Endodermal cell (in vitro differentiated cells): ENCODE data around the gene MAGEA3. TPM values are rescaled to one million over a fixed set of nuclear protein-coding genes. Genes with fewer than 3 reads are reported as not detected.
A peak's percentile ranks its signal among the peaks of the same experiment; 100 is the strongest.
"Not testable (repeated sequence)": the region's sequence is repeated elsewhere in the genome, so short reads cannot be mapped to it uniquely, and the experiment has no call there.

Experiments used
- DNase-seq: peaks from one replicate; pipeline ENCODE4 v3.0.0-alpha.2; 2017
- H3K27ac ChIP-seq: 2 replicates; pipeline ENCODE4 v1.5.1; 2013; ENCODE audit warnings: mild to moderate bottlenecking, low read depth, low read length, moderate library complexity
- H3K27me3 ChIP-seq: 2 replicates; pipeline ENCODE4 v1.6.1; 2013; ENCODE audit warnings: mild to moderate bottlenecking, low read length, moderate library complexity; ENCODE audit not compliant: insufficient read depth, control insufficient read depth, poor library complexity, severe bottlenecking
- H3K36me3 ChIP-seq: 2 replicates; pipeline ENCODE4 v1.7.0; 2013; ENCODE audit warnings: mild to moderate bottlenecking, low read length, moderate library complexity; ENCODE audit not compliant: control insufficient read depth, insufficient read depth
- H3K4me1 ChIP-seq: one replicate; pipeline ENCODE4 v1.7.0; 2013; ENCODE audit warnings: low read length; ENCODE audit not compliant: control insufficient read depth, insufficient read depth
- H3K4me3 ChIP-seq: 2 replicates; pipeline ENCODE4 v1.5.1; 2013; ENCODE audit warnings: mild to moderate bottlenecking, low read length, moderate library complexity
- H3K9ac ChIP-seq: 2 replicates; pipeline ENCODE4 v1.6.1; 2013; ENCODE audit warnings: mild to moderate bottlenecking, low read length, moderate library complexity; ENCODE audit not compliant: poor library complexity, severe bottlenecking; ENCODE audit errors: extremely low read depth
- H3K9me3 ChIP-seq: 2 replicates; pipeline ENCODE4 v1.6.1; 2013; ENCODE audit warnings: mild to moderate bottlenecking, low read length, moderate library complexity; ENCODE audit not compliant: control insufficient read depth
- H3K27ac Mint-ChIP-seq: 2 replicates; pipeline ENCODE4 v1.8.0; 2020; ENCODE audit warnings: mixed read lengths
- H3K27me3 Mint-ChIP-seq: 2 replicates; pipeline ENCODE4 v1.8.0; 2021; ENCODE audit warnings: mild to moderate bottlenecking, mixed read lengths; ENCODE audit not compliant: insufficient read depth
- H3K36me3 Mint-ChIP-seq: 2 replicates; pipeline ENCODE4 v1.8.0; 2020; ENCODE audit warnings: low read depth, mixed read lengths
- H3K4me1 Mint-ChIP-seq: 2 replicates; pipeline ENCODE4 v1.8.0; 2020; ENCODE audit warnings: mixed read lengths
- H3K4me3 Mint-ChIP-seq: 2 replicates; pipeline ENCODE4 v1.8.0; 2020; ENCODE audit warnings: mild to moderate bottlenecking, moderate library complexity, mixed read lengths
- H3K9me3 Mint-ChIP-seq: 2 replicates; pipeline ENCODE4 v1.8.0; 2020; ENCODE audit warnings: mild to moderate bottlenecking, mixed read lengths
- WGBS, 2 experiments: methylation state at CpG; one replicate each; pipeline versions ENCODE4 v1.1.5 to v1.1.7; 2013; ENCODE audit warnings: missing lambda C conversion rate in 2 of 2, mixed read lengths in 1 of 2; ENCODE audit not compliant: insufficient coverage in 1 of 2, insufficient read length in 1 of 2; 5-methylcytosine and 5-hydroxymethylcytosine counted together
- total RNA-seq, 2 donors: library from RNA; stranded (reverse); fragmentation: NEBNext Ultra II Directional in 1 of 2; extraction: Animal tissue kit (Norgen Biotek cat#: 25700) in 1 of 2; gene quantifications; 2 replicates in 1 of 2; 3 replicates in 1 of 2; pipeline ENCODE4 v1.2.1, GENCODE V29; 2021
- TF ChIP-seq, protein P1 (sequence below): fragments of 200-600 bp; sonication (generic); conservative IDR thresholded peaks from 2 replicates; pipeline ENCODE4 v1.5.0; 2021; ENCODE audit warnings: antibody characterized with exemption, mild to moderate bottlenecking

Gene MAGEA3
- total RNA-seq, 2 donors from 2014 or later, result not detected

GRCh38 chrX:152709173-152709572, 10.6 kb downstream of the MAGEA3 start, which contains the start of gene CSAG2:
Gene CSAG2, minus strand, starts transcription at chrX:152709273. Its CDS starts 161 bp downstream, at chrX:152709112.
- H3K27me3 ChIP-seq, H3K4me3 Mint-ChIP-seq, DNase-seq, H3K36me3 Mint-ChIP-seq, H3K9ac ChIP-seq, H3K27ac Mint-ChIP-seq, H3K36me3 ChIP-seq, H3K27me3 Mint-ChIP-seq, H3K4me3 ChIP-seq, H3K4me1 Mint-ChIP-seq, H3K9me3 ChIP-seq, H3K9me3 Mint-ChIP-seq, H3K27ac ChIP-seq, H3K4me1 ChIP-seq: not testable (repeated sequence)
- WGBS, 2 experiments, result no CpG with 5 or more reads among the region's 2 CpGs

- H3K36me3 ChIP-seq, H3K9ac ChIP-seq, H3K27me3 Mint-ChIP-seq, H3K4me3 Mint-ChIP-seq, H3K9me3 Mint-ChIP-seq, DNase-seq, H3K9me3 ChIP-seq, H3K27me3 ChIP-seq, H3K4me1 Mint-ChIP-seq, H3K4me1 ChIP-seq, H3K4me3 ChIP-seq, H3K36me3 Mint-ChIP-seq, H3K27ac ChIP-seq, H3K27ac Mint-ChIP-seq: not testable (repeated sequence)
- WGBS, 2 experiments, result no CpG with 5 or more reads among the region's 5 CpGs
These were observed 14.6 kb downstream of the MAGEA3 start for GRCh38 chrX:152713195-152713594.

GRCh38 chrX:152713815-152714787, 15.5 kb downstream of the MAGEA3 start, which contains the start of gene MAGEA2B:
Gene MAGEA2B, plus strand, starts transcription at chrX:152714628. Its CDS starts 2,479 bp downstream, at chrX:152717107.
- not testable (repeated sequence) for H3K27me3 ChIP-seq, H3K9me3 ChIP-seq, H3K4me3 Mint-ChIP-seq, H3K4me1 Mint-ChIP-seq, H3K36me3 Mint-ChIP-seq, H3K4me3 ChIP-seq, H3K4me1 ChIP-seq, H3K27ac Mint-ChIP-seq, H3K9me3 Mint-ChIP-seq, H3K36me3 ChIP-seq, H3K27ac ChIP-seq, DNase-seq, H3K27me3 Mint-ChIP-seq, H3K9ac ChIP-seq
- WGBS, 2 experiments, result no CpG with 5 or more reads among the region's 35 CpGs

DNA sequence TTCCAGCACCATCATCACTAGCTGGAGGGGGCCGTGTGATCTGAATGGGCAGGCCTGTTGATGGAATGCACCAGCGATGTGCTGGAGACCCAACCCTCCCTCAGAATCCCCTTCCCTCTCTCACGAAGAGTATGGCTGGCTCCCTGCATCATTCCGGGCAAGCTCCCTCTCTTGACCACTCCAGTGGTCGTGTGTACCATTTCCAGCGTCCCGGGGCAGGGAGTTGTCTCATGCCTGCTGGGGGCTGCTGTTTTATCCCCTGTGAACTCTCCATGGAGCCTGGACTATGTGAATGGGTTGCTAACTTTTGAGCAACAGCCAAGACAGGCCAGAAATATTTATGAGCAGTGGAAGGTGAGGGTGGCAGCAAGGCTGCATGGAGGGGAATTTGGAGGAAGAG, 26.8 kb downstream of the MAGEA3 start:
- Histone ChIP-seq H3K4me1 (no peaks in the 10 kb centered on the region), H3K27ac (no peak overlapping the region), H3K9ac (no peak overlapping the region), H3K9me3 (no peaks in the 10 kb centered on the region), H3K36me3 (no peaks in the 10 kb centered on the region), H3K27me3 (no peaks in the 10 kb centered on the region), H3K4me3 (no peak overlapping the region)
- Mint-ChIP-seq H3K36me3 (no peaks in the 10 kb centered on the region), H3K4me1 (no peaks in the 10 kb centered on the region), H3K9me3 (peaks cover 32% of the 10 kb centered on the region), H3K27me3 (no peaks in the 10 kb centered on the region), H3K27ac (no peak overlapping the region), H3K4me3 (no peak overlapping the region)
- 75% methylated on average over 7 of the region's 7 CpGs; no CpG with 5 or more reads in 1 of the 2 experiments for WGBS, 2 experiments
- DNase-seq, result peak; percentile 53
- TF ChIP-seq, protein P1, sequence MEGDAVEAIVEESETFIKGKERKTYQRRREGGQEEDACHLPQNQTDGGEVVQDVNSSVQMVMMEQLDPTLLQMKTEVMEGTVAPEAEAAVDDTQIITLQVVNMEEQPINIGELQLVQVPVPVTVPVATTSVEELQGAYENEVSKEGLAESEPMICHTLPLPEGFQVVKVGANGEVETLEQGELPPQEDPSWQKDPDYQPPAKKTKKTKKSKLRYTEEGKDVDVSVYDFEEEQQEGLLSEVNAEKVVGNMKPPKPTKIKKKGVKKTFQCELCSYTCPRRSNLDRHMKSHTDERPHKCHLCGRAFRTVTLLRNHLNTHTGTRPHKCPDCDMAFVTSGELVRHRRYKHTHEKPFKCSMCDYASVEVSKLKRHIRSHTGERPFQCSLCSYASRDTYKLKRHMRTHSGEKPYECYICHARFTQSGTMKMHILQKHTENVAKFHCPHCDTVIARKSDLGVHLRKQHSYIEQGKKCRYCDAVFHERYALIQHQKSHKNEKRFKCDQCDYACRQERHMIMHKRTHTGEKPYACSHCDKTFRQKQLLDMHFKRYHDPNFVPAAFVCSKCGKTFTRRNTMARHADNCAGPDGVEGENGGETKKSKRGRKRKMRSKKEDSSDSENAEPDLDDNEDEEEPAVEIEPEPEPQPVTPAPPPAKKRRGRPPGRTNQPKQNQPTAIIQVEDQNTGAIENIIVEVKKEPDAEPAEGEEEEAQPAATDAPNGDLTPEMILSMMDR, result no peak
